HPDE6-E6E7 (cell line): ENCODE measurements around the gene PKD1L1.
"Not testable (repeated sequence)": the region's sequence is repeated elsewhere in the genome, so short reads cannot be mapped to it uniquely, and the experiment has no call there.

Source experiments
- DNase-seq: peaks from one replicate; pipeline ENCODE4 v3.0.0; 2011; ENCODE audit warnings: missing footprints; ENCODE audit errors: extremely low spot score

The PKD1L1 gene

DNA sequence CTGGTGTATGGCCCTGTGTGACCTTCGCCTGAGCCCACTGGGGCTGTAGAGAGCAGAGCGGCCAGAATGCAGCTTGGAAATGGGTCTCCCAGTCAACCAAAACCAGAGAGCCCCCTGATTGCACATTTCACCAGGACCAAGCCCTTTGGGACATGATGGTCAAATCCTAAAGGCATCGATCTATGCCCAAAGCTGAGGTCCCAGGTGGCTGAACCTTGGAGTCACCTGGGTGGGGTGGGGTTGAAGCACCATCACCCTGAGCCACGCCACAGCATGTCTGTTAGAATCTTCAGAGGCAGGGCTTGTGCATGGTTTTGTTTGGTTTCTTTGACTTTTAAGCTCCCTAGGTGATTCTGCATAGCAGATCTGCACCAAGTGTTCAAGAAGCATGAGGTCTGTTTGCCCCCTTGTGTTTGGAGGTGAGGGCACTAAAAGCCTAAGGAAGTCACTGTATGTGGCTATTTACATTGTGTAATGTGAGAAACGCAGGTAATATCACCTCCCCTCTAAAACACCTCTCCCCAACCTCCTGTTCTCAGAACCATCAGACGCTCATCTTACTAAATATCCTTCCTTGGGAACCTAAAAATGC, 9.6 kb downstream of the PKD1L1 start:
- DNase-seq = no peak

- no peak for DNase-seq
Measured at GRCh38 chr7:47937711-47938573, 10.3 kb downstream of the PKD1L1 start.

DNA sequence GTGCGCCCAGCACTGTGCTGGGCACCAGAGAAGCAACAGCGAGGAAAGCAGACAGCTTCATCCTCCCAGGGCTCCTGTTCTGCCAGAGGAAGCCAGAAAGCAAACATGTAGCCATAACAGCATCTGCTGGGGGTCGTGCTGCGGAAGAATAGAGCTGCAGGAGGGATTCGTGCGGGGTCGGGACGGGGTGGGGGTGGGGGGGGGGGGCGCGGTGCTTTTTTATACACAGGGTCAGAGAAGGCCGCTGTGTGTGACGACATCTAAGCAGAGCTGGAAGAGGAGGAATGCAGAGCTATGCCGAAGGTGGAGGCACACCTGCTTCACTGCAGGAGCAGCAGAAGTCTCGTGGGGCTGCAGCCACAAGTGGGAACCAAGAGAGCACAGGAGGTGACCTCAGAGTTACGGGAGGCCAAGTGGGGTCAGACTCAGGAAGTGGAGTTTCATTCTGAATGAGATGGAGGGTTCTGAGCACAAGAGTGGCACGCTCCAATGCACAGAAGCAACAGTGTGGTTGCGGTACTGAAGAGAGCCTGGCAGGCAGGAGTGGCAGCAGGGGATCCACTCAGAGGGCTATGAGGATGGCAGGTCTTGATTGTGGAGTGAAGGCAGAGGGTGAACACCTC, 11.1 kb downstream of the PKD1L1 start:
- DNase-seq = no peak

GRCh38 chr7:47936323-47936722, 11.9 kb downstream of the PKD1L1 start:
- no peak for DNase-seq

GRCh38 chr7:47935336-47935735, 12.9 kb downstream of the PKD1L1 start:
- DNase-seq = no peak

DNA sequence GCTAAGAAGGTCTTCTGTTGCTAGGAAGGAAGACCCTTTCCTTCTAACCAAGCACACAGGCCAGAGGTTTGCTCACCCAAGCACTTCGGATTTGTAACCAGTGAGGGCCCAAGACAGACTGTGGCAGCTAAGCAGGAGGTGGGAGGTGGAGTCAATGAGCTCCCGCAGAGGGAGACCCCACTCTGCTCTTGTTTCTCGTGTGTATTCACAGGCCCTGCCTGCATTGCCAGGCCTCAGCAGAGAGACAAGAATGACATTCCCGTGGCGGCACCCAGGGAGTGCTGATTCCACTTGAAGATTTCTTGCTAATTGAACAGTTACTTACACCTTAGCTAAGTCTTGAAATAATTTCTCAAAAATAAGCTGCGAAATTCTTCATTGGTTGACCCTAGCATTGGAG, 13.4 kb downstream of the PKD1L1 start:
- no peak for DNase-seq

DNA sequence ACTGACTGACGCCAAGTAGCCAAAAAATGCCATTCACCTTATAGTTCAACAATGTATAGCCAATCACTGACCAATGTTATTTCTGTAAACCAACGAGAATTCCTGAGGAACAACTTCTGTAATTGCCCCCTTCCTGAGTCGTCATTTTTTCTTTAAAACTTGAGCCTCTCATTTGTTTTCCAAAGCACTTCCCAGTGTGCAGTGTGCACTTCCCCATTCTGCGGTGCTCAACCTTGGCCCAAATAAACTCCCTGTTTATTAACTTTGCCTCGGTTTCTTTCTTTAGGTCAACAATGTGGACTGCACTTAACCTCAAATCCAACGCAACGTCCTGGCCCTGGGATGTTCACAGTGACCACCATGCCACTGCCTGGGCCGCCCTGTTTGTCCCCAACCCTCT, 15.1 kb downstream of the PKD1L1 start:
- DNase-seq = no peak

DNA sequence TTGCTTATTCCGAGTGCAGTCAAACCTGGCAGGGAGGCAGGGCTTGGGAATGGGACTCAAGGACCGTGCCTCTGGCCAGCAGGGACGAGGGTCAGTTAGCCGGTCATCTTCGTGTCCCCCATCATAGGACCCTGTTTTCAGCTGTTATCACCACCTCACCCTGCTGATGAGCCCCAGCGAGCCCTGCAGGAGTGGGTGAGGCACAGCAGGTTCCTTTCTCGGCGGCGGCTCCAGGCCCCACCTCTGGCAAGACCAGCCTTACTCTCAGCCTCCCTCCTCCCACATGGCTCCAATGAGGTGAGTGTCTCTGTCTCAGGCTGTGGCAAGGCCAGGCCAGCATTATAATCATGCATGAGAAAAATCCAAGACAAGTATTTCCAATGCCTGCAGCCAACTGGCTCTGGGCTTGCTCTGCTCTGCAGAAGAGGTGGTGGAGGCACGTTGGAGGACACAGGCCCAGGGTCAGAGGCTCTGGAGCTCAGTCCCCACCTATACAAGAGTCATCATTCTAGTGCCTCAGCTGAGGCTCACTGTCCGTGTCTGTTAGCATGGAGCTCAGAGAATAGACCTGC, 15.7 kb downstream of the PKD1L1 start:
- no peak for DNase-seq

- DNase-seq = no peak
Measured at GRCh38 chr7:47932016-47932415, 16.2 kb downstream of the PKD1L1 start.

DNA sequence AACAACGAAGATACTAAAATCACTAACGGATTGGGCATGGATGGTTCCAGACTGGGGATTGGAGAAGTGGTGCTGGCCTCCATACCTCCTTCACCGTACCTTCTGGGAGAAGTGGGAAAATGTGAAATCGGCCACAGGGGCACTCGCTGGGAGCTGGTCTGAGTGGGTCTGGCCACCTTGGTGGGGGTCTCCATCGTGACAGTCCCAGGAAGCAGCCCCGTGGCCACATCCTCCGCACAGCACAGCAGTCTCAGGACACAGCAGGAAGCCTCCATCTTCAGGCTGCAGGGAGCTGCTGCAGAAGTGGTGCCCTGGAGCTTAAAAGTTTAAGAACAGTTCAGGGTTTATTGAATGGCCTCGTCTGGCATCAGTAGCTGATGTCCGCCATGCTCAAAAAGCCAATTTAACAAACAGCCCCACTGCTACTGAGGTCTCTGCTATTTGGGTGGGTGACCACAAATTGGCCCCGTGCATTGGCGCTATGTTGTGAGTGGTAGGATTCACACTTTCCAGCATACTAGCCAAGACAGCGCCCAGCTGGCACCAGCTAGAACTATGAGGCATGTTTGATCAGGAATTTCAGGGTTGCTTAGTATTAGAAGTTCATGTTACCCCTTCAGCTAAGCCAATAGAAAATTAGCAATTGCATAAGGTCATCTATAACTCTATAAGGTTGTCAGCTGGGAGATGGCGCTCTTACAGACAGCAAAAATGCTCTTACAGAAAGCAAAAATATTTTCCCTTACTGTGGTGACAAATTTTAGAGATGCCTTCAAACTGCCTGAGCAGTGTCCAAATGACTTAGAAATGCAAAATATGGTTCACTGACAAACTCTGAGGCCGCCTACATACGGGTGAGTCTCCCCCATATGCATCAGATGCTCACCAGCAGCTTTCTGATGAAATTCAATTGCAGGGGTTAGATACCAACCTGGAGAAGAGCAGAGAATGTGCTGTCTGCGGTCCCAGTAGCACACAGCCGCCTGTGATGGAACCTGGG, 17.0 kb downstream of the PKD1L1 start:
- no peak for DNase-seq

DNA sequence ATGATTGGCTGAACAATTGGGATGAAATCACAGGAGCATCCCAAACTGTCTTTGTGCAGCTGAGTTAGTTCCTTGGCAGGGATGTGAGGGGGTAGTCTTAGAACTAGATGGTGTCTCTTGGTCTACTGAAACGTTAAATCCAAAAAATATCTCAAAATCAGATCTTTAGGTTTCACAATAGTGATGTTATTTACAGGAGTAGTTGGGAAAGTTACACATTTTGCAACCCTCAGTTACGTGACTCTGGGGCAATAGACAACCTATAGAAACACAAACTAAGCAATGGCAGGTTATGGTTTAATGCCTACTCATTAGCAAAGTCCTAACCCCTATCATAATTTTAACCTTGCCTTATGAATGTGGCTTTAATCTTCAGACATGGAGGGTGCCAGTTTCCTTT, 24.0 kb downstream of the PKD1L1 start:
- no peak for DNase-seq

DNA sequence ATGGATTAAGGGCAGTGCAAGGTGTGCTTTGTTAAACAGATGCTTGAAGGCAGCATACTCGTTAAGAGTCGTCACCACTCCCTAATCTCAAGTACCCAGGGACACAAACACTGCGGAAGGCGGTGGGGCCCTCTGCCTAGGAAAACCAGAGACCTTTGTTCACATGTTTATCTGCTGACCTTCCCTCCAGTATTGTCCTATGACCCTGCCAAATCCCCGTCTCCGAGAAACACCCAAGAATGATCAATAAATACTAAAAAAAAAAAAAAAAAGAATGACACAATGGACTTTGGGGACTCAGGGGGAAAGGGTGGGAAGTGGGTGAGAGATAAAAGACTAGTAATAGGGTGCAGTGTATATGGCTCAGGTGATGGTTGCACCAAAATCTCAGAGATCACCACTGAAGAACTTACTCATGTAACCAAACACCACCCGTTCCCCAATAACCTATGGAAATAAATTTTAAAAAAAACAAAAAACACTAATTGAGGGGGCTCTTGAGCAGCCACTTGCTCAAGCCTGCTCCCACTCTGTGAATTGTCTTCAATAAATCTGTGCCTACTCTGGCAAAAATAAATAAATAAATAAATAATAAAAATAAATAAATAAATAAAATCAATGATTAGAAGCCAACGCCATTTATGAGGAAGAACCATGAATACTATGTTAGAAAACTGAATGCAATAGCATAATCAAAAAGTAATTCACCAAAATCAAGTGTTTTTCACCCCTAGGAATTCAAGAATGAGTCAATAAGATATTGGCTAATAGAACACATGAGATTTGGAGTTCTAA, 25.0 kb downstream of the PKD1L1 start:
- not testable (repeated sequence) for DNase-seq

DNA sequence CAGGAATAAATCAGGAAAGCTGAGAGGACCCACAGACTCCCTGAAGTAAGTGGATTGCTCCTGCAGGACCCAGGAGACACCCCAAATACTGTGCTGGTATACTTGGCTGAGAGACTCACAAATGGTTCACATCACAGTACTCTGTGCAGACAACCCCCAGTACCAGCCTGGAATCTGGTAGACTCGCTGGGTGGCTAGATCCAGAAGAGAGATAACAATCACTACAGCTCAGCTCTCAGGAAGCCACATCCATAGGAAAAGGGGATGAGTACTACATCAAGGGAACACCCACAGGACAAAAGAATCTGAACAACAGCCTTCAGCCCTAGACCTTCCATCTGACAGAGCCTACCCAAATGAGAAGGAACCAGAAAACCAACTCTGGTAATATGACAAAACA, 31.8 kb downstream of the PKD1L1 start:
- not testable (repeated sequence) for DNase-seq

- DNase-seq = no peak
Measured at GRCh38 chr7:47915616-47915976, 32.7 kb downstream of the PKD1L1 start.

DNA sequence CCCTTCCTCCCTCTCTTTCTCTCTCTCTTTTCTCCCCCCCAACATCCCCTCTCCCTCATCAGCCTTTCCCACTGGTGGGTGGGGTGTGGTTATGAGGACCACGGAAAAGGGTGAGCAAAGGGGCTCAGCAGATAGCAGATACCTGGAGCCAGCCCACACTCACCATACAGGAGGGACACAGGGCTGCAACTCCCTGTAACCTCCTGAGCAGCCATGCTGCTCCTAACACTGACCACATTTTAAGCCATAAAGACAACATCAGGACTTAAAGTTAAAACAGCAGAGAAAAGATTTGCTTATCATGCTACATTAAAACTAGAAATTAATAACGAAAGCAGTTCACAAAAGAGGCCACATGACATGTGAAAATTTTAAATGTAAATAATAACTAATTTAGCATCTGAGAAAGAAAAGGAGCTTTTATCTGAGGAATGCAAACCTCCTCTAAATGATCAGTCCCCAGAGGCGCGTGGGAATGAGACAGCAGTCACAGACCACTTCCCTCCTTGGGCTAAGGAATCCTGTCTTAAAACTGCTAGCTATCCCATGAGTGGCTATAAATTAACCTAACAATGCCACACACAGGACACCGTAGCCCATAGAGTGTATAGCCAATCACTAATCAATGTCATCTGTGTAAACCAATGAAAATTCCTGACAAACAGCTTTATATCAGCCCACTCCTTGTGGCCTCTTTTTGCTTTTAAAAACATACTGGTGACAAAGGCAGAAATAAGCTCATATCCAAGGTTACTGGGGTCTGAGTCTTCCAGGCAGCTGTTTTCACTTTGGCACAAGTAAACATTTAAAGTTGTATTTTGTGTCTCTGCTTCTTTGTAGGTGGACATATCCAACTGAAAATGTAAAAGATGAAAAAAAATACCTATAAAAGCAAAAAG, 33.3 kb downstream of the PKD1L1 start:
- DNase-seq = no peak

DNA sequence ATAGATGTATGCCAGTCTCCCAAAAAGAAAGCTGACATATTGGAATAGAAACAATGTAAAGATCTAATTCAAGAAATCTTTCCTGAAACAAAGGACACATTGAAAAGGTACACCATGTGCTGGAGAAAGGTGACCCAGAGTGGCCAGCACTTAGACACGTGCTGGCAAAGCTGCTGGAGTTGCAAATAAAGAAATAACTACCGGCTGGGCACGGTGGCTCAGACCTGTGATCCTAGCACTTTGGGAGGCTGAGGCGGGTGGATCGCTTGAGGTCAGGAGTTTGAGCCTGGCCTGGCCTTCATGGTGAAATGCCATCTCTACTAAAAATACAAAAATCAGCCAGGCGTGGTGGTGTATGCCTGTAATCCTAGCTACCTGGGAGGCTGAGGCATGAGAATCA, 35.9 kb downstream of the PKD1L1 start:
- DNase-seq = no peak

DNA sequence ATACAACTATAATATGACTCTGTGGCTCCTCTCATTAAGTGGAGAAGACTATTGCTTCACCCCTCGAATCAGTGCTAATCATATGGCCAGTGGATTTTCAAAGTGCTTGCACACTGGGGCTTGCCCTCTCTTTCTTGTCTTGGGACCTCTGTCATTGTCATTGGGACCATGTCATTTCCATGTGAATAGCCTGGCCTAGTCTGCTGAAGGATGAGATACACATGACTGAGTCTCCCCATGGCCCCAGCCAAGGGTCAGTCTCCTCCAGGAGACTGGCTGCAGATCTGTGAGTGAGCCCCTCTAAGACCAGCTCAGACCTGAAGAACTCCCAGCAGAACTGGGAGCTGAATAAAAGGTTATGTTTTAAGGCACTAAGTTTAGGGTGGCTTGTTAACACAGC, 39.5 kb downstream of the PKD1L1 start:
- DNase-seq = no peak

- no peak for DNase-seq
Measured at GRCh38 chr7:47907981-47908616, 40.2 kb downstream of the PKD1L1 start.

DNA sequence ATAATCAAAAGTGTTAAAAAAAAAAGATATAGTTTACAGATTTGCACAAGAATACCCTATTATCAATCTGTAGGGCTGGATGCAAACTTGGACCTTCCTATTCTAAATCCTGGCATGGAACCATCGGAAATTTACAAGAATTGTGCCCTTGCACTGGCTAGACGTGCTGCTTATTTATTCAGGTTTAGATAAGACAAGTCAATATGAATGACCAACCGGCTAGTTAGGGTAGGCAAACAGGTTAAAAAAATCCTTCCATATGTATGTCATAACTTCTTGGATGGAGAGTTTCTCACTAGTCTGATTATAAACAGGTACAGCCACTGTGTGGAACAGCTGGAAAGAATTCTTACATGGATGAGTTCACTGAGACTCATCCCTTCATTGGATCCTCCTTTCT, 41.4 kb downstream of the PKD1L1 start:
- DNase-seq = no peak
